Inflammatory macrophage treated with lipopolysaccharide for 4 hours (primary cell): Measurements from ENCODE around the gene HOXC4.
A peak's percentile ranks its signal among the peaks of the same experiment; 100 is the strongest.

Experiments used
- DNase-seq: peaks from one replicate; pipeline ENCODE4 v3.0.0-alpha.2; 2020

HOXC4 gene

GRCh38 chr12:54029529-54030441 is 23.9 kb upstream of the HOXC4 start:
- DNase-seq = no peak

GRCh38 chr12:54030442-54030801 is 23.2 kb upstream of the HOXC4 start:
- no peak for DNase-seq

- DNase-seq = no peak
Measured at GRCh38 chr12:54030889-54031471, 22.7 kb upstream of the HOXC4 start.

GRCh38 chr12:54031480-54031879 is 22.2 kb upstream of the HOXC4 start:
- DNase-seq = no peak

- DNase-seq = no peak
Measured at GRCh38 chr12:54032086-54032619, 21.5 kb upstream of the HOXC4 start.

GRCh38 chr12:54032627-54033100 is 21.0 kb upstream of the HOXC4 start, which contains the start of gene HOXC5:
TSS of gene HOXC5 (plus strand) at chr12:54033050. CDS start at chr12:54033123, 73 bp downstream.
- DNase-seq = peak; percentile 53

- no peak for DNase-seq
Measured at GRCh38 chr12:54033106-54033979, 20.3 kb upstream of the HOXC4 start.

- no peak for DNase-seq
Measured at GRCh38 chr12:54033980-54034784, 19.5 kb upstream of the HOXC4 start.

GRCh38 chr12:54034785-54035310 is 18.8 kb upstream of the HOXC4 start:
- DNase-seq = no peak

- no peak for DNase-seq
Measured at GRCh38 chr12:54035568-54036264, 17.9 kb upstream of the HOXC4 start.

GRCh38 chr12:54036620-54037359 is 16.8 kb upstream of the HOXC4 start:
- no peak for DNase-seq

- no peak for DNase-seq
Measured at GRCh38 chr12:54037360-54038283, 16.0 kb upstream of the HOXC4 start.

- DNase-seq = no peak
Measured at GRCh38 chr12:54038284-54038870, 15.3 kb upstream of the HOXC4 start.

GRCh38 chr12:54038871-54039414 is 14.7 kb upstream of the HOXC4 start:
- no peak for DNase-seq

- no peak for DNase-seq
Measured at GRCh38 chr12:54039417-54040147, 14.1 kb upstream of the HOXC4 start.

GRCh38 chr12:54040148-54040494 is 13.5 kb upstream of the HOXC4 start:
- no peak for DNase-seq

GRCh38 chr12:54040648-54041047 is 13.0 kb upstream of the HOXC4 start:
- DNase-seq = no peak
